ENCODE measurements around the gene GLB1L2.

- no peak for TF ChIP-seq CTCF (conservative IDR thresholded peaks at IDR 0.05; ENCODE audit: low read depth, low read length)
- no peak for TF ChIP-seq RFX5 (IDR thresholded peaks at IDR 0.05; ENCODE audit: low read depth, low read length)
Observed at GRCh38 chr11:134333312-134333711, 1.5 kb downstream of the GLB1L2 start.
